Cerebellar cortex (tissue), 1 donor: ENCODE results near the gene EIF4EBP3.

Experiments
- DNase-seq: peaks from one replicate; pipeline ENCODE4 v3.0.0-alpha.2; 2015; ENCODE audit warnings: low spot score

The EIF4EBP3 gene

DNA sequence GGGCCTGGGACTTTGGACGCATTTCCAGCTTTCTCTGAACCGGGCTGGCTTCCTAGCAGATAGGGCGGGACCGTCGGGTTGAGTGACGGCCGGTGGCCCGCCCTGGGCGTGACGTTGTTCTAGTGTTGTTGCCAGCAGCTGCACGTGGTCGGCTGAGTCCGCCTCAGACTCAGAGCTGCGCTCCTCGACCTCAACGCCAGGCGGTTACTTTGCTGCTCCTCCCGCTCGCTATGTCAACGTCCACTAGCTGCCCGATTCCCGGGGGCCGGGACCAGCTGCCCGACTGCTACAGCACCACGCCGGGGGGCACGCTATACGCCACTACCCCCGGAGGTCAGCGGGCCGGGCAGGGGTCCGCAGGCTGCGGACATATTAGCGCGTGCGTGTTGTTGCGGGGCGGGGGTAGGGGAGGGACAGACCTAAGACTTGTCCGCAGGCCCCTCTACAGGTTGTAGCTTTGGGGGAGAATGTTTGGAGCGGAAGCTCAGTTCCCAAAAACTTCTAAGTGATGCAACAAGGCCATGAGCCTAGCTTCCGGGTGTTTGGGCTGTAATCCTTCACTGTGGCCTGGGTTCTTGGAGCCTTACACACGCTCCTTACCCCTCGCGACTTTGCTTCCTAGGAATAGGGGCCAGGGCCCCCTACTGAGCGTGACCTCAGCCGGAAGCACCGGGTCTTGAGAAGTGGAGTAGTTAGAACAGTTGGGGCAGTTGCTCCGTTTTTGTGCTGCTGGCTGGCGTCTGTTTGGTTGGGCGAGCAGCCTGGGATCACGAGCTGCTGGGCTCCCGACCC, at the start of gene EIF4EBP3:
Gene EIF4EBP3 (plus strand): TSS at position 155 of the 792 bp plus-strand sequence. CDS start 76 bp downstream, at position 231.
- DNase-seq: peak; percentile 97

DNA sequence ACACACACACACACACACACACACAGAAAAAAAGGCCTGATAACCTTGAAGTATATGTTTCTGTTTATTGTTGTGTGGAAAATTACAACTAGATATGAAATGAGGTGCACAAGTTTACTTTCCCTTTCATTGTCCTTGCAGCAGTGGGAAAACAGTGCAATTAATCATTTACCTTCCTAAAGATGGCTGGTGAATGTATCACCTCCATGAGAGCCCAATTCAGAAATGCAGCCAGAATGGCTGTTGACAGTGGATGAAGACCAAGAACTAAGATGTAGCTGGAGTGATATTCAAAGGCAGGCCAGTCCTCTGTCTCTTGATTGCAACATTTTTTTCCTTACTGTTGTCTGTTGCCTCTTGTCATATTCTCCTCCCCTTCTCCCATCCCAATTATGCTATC, 49.6 kb upstream of the EIF4EBP3 start:
- DNase-seq: no peak

DNA sequence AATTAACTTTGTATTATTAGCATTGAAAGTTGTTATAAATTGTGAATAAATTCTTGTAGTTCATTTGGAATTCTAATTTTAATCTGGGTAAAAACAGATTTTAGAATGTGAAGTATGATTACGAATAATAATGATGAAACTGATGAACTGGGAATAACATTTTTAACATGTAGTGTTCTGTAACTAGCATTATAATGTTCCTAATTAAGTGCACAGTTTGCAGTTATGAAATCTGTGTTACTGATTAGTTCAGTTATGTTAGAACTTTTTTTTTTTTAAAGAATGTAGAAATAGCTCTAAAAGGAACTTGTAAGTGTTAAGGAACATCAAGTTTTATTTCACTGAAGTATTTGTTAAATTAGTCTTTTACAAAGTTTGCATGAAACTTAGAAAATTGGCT, 48.9 kb upstream of the EIF4EBP3 start:
- no peak for DNase-seq

DNA sequence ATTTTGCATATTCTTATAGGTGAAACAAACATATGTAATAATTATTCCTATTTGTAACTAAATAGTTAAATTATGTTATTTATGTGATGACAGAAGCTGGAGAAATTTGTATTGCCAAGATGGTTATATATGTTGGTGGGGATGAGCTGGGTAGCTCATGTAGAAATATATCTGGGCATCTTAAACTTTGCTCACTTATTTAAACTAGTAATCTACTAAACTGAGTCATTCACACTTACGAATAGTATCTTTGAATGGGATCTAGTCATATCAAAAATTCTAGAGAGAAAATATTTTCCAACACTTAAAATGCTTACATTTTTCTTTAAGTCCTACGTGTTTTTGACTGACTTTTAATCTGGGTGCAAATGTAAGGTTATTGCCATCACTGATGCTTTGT, 44.6 kb upstream of the EIF4EBP3 start:
- DNase-seq: no peak

DNA sequence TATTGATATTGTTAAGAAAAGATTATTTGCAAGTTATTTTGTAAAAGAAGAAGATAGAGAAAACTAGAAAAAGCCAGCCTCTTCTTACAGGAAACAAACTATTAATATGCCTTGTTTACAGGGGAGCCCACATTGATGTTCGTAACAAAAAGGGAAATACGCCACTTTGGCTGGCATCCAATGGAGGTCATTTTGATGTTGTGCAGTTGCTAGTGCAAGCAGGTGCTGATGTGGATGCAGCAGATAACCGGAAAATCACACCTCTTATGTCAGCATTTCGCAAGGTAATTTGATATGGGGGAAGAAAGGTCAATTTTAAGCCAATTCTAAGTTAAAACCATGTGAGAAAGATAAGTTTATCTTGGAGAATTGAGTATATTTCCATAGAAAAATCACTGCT, 37.6 kb upstream of the EIF4EBP3 start:
- DNase-seq: no peak

DNA sequence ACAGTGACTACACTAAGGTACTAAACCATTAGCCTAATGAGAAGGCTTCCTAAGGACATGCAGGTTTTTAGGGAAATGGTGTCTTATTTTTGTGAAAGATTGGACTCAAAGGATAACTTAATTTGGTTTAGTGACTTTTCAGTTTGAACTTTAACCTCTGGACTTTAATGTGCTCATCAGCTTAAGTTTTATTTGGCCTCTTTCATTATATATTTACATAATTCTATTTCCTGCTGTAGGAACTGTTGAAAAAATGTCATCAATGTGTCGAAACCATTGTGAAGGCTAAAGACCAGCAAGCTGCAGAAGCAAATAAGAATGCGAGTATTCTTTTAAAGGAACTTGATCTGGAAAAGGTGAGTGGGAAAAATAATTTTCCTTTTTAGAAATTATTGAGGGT, 34.3 kb upstream of the EIF4EBP3 start:
- no peak for DNase-seq

DNA sequence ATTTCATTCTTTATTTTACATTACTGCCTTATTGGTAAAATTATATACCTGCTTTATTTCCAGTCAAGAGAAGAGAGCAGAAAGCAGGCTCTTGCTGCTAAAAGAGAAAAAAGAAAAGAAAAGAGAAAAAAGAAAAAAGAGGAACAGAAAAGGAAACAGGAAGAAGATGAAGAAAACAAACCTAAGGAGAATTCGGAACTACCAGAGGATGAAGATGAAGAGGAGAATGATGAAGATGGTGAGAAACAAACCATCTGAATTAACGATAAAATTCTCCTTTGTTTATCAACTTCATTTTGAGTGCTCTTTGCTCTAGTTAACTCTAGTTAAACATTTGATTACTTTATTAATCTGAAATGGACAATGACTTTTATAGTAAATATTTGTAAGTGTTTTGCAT, 23.5 kb upstream of the EIF4EBP3 start:
- no peak for DNase-seq

DNA sequence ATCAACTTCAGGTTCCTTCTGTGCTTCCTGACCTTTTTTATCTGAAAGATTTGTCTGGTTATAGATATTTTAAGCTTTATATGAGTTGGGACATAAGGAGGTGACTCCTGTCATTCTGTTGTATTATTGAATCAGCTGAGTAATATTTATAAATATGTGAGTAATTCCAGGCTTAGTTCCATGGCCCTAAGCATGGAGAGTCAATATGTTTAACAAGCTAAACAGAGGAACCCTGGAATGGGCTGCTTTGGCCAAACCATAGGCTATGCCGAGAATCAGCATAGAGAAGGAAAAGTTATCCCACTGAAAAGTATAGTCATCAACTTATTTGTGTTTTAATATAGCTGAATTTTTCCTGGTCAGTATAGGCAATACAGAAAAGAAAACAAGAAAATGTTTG, 7.2 kb upstream of the EIF4EBP3 start:
- DNase-seq: no peak

DNA sequence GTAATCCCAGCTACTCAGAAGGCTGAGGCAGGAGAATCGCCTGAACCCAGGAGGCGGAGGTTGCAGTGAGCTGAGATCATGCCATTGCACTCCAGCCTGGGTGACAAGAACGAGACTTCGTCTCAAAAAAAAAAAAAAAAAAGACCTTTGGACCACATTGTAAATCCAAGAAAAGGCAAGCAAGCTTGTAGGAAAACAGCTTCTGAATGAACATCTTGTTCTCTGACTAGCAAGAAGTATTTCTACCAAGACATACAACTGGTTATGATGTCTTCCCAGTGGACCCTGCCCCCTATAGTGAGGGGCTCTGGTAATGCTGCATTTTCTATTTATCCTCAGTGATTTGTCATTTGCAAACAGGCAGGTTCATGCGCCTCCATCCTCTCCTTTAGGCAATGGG, 4.5 kb upstream of the EIF4EBP3 start:
- no peak for DNase-seq

DNA sequence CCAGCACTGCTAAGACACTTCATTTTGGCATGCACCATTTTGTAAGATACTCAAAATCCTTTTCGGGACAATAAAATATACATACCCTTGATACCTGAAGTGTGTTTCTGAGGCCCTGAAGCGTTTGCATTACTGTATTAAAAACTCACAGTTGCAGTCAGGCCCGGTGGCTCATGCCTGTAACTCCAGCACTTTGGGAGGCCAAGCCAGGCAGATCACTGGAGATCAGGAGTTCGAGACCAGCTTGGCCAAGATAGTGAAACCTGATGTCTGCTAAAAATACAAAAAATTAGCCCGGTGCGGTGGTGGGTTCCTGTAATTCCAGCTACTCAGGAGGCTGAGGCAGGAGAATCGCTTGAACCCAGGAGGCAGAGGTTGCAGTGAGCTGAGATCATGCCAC, 2.5 kb upstream of the EIF4EBP3 start:
- no peak for DNase-seq

DNA sequence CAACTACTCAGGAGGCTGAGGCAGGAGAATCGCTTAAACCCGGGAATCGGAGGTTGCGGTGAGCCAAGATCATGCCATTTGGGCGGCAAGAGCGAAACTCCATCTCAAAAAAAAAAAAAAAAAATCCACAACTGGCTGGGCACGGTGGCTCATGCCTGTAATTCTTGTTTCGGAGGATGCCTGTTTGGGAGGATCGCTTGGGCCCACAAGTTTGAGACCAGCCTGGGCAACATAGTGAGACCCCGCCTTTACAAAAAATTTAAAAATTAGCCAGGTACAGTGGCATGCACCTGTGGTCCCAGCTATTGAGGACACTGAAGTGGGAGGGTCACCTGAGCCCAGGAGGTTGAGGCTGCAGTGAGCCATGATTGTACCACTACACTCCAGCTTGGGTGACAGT, 1.9 kb upstream of the EIF4EBP3 start:
- DNase-seq: no peak

DNA sequence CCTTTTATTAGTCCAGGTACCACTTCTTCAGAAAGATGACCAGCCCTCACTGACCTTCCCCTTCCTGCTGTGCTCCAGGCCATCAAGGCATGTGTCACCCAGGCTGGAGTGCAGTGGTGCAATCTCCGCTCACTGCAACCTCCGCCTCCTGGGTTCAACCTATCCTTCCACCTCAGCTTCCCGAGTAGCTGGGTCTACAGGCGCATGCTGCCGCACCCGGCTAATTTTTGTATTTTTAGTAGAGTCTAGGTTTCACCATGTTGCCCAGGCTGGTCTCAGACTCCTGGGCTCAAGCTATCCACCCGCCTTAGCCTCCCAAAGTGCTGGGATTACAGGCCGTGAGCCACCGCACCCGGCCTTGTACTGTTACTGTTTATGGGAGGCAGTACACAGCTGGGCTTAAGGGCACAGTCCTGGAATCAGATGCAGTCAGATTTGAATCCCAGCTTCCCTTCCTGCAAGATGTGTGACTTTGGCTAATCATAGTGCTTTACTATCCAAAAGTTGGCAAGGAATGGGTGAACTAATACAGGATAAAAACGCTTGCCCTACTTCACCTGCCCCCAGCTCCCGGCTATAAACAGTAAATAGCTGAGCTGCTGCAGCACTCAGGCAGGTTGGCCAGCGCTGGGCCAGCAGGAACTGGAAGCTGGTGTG, 483 bp upstream of the EIF4EBP3 start:
- DNase-seq: no peak

DNA sequence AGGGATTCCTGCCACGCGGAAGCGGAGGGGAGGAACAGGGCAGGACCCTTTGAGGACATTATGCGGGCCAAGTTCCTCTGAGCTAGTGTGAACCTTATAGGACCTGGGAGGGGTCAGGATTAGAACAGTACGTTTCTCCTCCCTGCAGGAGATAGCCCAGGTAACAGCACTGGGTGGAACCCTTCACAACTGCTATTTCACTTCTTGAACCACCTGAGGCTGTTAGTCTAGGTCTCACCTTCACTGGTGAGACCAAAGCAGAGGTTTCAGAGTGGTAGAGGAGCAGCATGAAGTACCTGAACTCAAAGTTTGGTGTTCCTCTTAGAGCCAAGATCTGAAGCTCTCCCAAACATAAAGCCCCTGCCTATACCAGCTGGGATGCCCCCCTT, 832 bp downstream of the EIF4EBP3 start:
- no peak for DNase-seq

DNA sequence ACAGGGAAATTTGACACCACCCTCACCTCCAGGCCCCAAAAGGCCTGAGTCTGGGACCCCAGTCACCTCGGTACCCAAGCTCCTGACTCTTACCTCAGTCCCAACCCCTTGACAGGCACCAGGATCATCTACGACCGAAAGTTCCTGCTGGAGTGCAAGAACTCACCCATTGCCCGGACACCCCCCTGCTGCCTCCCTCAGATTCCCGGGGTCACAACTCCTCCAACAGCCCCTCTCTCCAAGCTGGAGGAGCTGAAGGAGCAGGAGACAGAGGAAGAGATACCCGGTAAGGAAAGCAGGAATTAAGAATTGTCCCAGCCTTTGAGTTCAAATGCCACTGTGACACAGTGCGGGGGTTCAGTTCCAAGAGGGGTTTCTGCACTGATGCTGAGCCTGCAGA, 1.3 kb downstream of the EIF4EBP3 start:
- DNase-seq: no peak

DNA sequence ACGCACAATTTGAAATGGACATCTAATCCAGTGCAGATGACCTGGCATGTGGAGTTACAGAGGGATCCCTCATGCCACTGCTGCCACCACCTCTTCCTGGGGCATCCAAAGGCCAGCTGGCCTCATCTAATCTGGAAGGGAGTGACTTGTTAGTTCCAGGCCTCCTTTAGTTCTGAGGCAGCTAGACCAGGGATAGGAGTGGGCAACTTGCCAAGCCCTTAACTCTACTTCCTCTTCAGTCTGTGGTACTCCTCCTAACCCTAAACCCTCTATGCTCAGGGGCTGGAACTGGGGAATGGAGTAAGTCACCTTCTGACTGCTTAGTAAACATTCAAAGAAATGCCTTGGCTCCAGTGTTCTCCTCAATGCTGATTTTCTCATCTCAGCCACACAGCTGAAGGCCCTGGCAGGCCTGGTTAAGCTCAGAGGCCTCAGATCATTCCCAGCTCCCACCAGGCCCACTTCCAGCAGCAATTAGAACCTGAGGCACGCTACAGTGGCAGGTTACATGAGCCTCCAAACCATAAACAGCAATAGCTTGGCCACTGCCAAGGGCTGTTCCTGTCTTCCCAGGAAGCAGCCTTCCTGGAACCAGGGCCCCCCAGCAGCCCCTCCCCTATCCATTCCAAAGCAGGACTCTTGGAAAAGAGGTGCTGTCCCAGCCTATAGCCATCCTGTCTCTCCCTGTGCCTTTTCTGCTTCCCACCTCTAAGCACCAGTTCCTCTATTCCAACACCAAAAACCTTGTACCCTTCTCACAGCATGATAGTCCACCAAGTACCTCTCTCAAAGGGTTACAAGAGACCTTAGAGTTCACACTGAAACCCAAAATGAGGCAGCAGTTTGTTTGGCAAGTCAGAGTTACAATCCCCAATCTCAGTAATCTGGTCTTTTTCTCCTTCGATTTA, 2.0 kb downstream of the EIF4EBP3 start:
- no peak for DNase-seq

DNA sequence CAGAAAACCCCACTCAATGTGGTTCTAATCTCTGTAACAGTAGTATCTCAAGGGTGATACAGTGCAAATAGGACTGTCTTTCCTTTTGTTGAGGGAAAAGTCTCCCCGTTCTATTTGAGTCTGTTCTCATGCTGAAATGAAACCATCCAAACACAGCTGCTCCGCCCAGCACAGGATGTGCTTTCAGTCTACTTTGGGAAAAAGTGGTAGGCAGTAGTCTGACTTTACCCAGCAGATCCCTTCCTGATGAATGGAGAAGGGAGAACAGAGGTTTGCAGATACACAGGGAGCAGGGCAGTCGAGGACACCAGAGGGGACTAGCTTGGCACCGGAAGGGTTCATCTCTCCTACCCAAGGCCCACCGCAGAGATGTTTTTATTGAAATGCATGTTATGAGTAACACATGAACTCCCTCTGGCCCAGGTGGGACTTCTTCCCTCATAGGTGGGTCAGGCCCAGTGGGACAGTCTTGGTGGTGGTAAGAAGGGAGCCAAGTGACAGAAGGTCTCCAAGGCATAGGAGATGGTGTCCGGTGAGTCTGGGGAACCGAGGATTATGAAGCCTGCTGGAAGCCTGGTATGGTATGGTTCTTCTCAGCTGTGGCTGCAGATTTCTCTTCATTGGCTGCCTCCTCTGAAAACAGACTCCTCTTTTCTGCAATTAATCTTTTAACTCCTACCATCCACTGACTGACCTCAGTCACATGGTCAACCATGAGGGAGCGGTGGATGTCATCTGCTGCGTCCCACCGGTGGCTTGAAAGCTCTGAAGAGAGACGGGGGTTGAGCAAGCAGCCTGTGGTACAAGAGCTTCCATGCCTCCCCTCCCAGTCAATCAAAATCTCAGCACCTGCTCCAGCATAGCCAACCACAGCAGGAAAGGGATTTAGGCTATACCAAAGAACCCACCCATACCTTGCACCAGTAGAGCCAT, 3.0 kb downstream of the EIF4EBP3 start:
- no peak for DNase-seq

DNA sequence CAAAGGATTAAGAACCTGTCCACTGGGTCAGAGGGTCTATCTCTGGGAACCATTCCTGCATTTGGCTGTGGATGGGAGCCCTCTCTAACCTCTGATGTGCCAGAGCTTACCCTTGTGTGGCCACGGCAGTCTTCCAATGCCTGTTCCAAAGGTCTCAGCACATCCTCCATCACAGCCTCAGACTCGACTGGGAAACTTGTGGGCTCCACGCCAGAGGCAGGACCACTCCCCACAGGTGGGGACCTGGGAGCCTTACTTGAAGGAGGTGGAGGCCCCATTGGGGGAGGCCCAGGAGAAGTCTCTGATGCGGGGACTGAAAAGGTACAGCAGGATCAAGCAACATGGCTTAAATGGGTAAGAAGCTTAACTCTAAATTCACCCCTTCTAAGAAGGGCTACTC, 4.4 kb downstream of the EIF4EBP3 start:
- DNase-seq: no peak

DNA sequence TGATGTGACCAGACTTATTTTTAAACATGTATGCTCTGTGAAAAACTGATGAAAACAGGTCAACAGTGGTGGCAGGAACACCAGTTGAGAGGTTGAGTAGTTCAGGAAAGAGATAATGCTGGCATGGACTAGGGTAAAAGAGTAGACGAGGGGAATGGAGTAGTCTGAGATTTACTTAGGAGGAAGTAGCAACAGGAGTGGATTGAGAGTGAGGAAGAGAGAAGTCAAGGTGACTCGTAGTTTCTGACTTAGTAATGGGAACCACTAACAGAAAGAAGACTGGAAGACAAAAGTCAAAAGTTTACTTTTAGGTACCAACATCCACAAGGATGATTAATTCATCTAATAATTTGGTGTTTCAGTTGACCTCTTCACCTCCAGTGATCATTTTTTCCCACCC, 6.2 kb downstream of the EIF4EBP3 start:
- no peak for DNase-seq

DNA sequence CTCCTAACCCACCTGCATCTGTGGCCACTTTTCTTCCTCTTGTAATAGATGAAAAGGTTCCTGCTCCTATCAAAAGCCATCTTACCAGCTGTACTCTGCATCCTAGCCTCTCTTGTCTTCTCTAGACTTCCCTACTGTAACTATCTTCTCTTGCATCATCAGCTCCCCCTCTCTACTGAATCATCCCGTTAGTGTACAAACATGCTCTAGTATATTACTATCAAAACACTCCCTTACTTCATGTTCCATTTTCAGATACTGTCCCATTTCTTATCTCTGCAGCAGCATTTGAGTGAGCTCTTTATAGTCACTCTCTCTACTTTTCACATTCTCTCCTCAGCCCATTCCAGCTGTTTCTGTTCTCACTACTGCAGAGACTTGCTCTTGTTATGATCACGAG, 7.0 kb downstream of the EIF4EBP3 start:
- DNase-seq: no peak

DNA sequence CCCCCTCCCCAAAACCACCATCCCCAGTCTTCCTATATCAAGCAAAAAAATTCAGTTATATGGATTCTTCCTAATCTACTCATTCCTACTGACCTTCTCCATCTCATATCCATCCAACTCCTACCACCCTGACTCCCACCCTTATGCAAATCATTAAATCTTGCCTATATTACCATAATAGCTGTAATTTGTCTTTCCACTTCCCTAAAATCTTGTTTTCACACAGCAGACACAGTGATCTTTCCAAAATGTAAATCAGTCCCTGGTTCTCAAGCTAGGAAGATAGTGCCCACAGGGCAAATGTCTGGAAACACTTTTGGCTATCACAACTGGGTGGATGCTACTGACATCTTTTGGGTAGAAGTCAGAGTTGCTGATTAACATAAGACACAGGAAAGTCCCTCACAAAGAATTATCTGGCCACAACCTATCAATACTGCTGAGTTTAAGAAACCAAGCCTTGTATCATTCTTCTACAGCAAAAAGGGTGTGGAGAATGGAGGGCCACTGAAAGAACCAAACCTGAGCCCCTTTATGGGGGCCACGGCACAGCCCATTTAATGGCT, 8.4 kb downstream of the EIF4EBP3 start:
- DNase-seq: no peak

DNA sequence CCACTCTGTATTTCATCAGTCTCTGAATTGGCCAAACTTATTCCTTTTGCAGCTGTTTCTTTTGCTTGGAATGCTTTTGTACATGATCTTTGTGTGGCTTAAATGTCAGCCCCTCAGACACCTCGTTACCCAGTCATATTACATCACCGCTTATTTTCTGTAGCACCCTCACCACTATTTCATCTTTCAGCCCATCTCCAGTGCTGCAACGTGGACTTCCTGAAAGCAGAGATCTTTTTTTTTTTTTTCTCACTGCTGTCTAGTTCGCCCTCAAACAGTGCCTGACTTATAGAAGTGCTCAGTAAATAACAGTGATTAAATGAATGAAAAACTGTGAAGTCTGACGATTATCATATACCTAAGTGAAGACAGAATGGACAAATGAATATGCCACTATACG, 9.0 kb downstream of the EIF4EBP3 start:
- DNase-seq: no peak
